HG03066 (cell line): Measurements from ENCODE around the gene LRATD1.
"Not testable (repeated sequence)": the region's sequence is repeated elsewhere in the genome, so short reads cannot be mapped to it uniquely, and the experiment has no call there.

Experiments used
- ATAC-seq: cut with Tn5 transposase; IDR thresholded peaks from one replicate; pipeline ENCODE4 v1.9.1; 2021; ENCODE audit warnings: low read depth; ENCODE audit not compliant: unreplicated experiment

Gene LRATD1, protein sequence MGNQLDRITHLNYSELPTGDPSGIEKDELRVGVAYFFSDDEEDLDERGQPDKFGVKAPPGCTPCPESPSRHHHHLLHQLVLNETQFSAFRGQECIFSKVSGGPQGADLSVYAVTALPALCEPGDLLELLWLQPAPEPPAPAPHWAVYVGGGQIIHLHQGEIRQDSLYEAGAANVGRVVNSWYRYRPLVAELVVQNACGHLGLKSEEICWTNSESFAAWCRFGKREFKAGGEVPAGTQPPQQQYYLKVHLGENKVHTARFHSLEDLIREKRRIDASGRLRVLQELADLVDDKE

DNA sequence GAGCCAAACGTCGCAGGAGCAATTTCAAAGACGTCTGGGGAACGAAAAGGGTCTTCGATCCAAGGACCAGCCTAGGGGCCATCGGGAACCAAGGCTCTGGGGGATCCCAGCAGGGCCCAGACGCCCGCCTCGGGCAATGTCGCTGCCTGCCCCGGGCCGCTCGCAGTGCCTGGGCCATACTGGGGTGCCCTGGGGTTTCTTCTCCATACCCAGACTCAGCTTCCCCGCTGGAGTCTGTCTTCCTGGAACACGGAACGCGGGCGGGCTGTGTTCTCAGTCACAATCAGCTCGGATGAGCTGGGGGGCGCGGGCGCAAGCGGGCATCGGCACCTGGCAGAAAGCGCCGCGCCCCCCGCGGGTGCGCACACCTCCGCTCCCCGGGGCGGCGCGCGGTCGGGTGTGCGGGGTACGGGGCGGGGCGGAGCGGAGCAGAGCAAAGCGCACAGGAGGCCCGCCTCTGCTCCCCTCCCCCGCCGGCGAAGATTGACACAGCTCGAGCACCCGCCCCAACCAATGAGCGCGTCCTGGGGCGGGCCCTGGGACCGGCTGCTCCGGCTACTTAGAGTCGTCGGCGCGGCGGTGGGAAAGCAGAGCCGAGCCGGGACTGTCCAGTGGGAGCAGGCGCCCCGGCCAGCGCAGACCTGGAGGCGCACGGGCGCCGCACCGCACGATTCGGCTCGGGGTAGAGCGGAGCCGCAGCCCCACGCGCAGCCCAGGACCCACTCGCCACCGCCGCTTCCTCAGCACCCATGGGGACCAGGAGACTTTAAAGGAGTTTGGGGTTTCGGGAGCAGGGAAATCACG is at the start of gene LRATD1:
Gene LRATD1 (plus strand): TSS at position 585 of the 804 bp plus-strand sequence. CDS start 1,263 bp downstream, outside the sequence.
- ATAC-seq: no peak

DNA sequence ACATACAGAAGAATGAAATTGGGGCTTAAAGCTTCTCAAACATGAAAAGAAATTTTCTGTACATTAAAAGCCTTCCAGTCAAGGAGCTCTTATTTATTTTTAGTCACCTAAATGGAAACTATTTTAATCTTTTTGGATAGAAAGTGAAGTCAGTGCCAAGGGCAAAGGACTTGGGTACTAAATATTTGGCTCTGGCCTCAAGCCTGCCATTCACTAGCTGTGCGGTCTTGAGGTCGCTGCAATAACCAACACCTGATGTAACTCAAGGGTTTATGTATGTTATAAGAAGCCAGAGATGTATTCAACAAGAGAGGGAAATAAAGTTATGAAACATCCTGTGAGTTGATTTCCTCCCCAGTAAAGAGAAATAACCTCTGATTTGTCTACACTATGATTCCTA is 49.5 kb upstream of the LRATD1 start:
- ATAC-seq: no peak

DNA sequence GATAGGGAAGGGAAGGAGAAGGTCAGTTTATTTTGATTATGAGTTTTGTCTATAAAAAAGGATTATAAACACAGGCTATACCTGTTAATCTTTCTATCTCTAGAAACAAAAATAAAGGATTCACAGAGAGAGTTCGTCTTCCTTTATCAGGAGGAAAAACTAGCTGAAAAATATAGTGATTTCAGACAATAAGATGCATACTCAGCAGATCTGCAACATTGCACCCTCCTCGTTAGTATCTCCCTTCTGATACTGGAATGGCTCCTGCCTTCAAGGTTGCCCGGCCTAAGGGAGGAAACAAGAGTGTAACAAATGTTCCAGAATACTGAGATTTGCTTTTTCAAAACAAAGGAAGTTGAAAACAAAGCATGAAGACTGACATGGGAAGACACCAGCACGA is 48.7 kb upstream of the LRATD1 start:
- no peak for ATAC-seq

DNA sequence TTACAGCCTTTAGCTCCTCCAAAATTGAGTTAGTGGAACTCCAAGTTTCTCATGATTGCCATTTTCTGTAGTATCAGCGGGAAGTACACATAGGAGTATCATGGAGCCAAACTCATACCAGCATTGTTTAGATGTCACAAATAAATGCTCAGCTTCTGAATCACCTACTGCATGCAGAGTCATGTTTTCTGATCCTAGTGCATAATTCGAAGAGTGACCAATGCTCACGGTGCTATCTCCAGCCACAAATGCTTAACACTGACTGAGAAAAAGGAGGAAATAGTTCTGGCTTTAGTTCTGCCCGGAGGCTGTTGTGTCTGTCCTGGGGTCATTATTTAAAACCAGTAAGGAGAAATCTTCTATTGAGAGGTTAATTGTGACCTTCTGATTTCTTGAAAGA is 45.4 kb upstream of the LRATD1 start:
- no peak for ATAC-seq

DNA sequence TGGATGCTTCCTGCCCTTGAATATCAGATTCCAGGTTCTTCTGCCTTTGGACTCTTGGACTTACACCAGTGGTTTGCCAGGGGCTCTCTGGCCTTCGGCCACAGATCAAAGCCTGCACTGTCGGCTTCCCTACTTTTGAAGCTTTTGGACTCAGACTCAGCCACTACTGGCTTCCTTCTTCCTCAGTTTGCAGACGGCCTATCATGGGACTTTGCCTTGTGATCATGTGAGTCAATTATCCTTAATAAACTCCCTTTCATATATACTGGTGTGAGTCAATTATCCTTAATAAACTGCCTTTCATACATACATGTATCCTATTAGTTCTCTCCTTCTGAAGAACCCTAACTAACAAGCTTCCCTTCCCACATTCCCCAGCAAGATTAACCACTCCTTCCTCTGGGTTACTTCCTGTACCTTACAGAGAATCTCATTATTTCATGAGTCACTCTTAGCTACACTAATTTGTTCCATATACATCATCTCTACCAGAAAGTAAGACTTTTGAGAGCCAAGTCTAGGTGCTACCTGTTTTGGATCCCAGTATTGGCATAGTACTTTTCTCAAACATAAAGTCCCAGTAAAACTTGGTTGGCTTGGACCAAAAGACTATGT is 31.3 kb upstream of the LRATD1 start:
- ATAC-seq: no peak

DNA sequence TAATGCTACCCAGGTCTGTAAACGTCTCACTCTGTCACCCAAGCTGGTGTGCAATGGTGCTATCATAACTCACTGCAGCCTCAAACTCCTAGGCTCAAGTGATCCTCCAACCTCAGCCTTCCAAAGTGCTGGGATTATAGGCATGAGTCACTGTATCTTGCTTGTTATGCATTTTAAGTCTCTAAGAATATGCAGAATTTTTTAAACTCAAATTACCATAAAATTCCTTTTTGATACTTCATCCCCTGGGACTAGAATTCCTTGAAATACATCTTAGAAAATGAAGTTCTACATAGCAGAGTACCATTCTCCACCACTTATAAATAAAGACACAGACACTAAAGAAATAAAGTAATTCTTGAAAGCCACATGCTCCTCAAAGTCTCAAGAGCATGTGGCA is 30.2 kb upstream of the LRATD1 start:
- no peak for ATAC-seq

DNA sequence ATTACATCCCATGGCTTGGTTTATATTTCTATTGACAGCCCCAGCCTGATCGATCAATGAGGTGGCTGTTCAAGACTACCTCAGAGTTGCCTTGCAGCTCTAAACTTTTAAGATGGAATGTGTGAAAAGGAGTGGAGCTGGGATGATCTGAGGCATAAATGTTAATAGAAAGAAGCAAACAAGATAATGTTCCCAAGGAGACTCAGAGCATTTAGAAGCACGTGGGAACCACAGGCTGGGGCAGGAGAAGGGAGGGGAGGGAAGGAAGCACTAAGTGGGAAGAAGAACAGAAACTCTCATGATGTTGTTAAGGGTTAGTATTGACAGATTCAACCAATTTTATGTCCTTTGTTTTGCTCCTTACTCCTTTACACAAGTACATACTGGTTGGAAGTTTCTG is 28.8 kb upstream of the LRATD1 start:
- no peak for ATAC-seq

DNA sequence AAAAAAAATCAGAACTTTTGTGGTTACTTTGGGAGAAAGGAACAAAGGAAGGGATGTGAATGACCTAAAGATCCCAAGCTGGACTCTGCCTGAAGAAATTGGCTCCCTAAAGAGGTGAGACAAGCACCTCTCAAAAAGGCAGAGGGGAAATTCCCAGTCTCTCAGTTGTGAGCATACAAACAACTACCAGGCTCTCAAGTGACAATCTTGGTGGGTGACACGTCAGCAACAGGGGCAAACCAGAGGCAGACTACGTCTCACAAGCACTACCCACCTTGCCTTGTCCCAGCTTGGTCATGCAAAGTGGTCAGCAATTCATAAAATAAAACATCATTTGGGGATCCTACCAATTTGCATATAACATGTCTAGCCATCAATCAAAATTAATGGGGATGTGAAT is 24.3 kb upstream of the LRATD1 start:
- ATAC-seq: no peak

DNA sequence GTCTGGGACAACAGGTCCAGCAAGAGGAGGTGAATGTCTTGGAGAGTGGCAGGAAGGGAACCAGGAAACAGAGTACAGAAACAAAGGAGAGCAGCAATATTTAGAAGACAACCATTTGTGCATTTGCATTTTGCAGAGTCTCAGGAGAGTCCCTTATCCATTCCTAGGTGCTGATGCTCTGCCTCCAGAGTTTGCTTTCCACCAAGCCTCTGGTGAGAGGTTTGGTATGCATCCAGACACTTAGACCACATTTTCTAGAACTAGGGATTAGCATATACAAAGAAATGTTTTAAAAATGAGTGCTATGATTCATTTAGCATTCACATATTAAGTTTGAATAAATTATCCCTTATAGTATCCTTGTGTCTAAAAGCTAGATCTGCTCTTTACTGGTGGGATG is 18.5 kb upstream of the LRATD1 start:
- ATAC-seq: no peak

DNA sequence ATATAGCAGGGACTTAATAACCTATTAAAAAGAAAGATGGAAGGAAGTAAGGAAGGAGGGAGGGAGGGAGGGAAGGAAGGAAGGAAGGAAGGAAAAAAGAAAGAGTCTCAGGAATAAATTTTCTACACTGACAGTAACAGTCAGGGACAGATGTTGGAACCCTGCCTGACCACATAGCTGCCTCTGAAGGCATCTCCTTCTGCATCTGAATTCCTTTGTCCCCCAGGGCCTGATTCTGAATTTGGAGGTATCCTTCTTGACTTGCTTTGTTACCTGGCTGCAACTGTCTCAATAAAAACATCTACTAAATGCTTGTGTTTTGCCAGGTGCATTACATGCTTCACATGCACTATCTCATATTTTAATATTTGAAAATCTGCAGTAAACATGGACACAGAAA is 17.4 kb upstream of the LRATD1 start:
- ATAC-seq: no peak

DNA sequence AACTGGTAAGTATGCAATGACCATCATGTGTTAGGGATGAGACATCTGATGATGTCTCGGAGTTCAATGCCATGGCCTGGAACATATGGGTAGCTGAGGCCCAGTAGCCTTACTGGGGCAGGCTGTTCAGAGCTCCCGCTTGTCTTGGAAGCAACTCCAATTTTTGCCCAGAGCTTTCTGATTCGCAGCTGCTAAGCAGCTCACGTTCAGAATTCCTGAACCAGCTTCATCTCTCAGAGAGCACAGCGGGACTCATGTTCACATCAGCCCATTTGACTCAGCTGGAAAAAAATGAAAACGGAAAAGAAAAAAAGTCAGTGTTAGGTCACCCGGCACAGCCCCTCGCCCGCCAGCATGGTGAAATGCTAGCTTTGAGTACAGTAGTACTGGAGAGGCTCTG is 16.8 kb upstream of the LRATD1 start:
- ATAC-seq: no peak

DNA sequence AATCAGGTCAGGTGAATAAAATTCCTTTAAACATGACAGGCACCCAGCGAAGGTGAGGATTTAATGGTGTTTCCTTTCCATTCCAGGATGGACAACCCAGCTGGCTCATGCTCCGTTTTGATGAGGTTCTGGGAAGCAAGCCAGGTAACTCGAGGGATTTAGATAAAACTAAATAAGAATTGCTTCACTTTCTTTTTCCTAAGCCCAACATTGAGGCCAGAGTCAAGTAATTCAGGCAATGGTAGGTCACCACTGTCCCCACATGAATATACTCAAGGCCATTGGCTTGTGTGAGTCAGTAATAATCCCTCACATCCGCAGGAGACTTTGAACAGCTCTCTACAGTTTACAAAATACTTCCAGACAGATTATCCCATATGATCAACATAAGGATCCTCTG is 16.2 kb upstream of the LRATD1 start:
- ATAC-seq: no peak

DNA sequence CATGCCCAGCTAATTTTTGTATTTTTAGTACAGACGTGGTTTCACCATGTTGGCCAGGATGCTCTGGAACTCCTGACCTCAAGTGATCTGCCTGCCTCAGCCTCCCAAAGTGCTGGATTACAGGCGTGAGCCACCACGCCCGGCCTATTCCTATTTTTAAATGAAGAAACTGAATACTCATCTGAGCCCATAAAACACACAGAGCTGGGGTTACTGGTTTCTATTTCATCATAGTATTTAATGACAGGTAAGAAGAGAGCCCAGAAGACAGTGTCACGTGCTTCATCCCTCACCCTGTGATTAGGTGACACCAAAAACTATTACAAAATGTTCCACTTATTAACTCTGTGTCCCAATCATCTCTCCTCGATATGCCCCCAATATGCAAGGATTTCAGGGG is 15.6 kb upstream of the LRATD1 start:
- ATAC-seq: no peak

DNA sequence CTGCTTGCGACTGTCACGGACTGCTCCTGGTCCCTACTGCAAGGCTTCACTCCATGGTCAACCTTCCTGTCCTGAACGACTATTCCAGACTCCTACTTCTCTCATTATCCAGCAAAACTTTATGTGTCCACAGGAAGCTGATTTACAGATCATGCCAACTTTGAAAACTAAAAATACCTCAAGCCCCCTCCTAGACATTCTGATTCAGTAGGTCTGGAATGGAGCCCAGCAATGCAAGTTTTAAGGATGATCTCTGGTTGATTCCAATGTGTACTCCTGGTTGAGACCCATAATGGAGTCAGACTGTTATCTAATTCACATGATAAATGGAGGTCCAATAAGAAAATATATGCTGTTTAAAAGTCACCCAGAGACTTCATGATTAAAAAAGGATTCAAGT is 13.1 kb upstream of the LRATD1 start:
- no peak for ATAC-seq

DNA sequence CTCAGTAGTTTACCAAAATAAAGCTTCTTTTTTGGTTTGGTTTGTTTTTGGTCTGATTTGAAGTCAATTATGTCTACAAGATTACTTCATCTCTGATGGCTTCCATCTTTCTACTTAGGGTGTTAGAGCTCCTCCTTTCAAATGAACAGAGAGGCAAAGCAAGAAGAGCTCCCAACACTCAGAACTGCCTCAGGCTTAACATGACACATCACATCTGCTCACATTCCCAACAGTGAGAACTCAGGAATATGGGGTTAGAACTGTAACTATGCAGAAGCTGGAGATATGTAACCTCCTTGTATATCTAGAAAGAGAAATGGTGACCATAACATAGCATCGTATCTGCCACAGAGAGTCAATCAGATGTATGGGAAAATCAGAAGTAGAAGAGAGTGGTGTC is 11.4 kb upstream of the LRATD1 start:
- no peak for ATAC-seq

DNA sequence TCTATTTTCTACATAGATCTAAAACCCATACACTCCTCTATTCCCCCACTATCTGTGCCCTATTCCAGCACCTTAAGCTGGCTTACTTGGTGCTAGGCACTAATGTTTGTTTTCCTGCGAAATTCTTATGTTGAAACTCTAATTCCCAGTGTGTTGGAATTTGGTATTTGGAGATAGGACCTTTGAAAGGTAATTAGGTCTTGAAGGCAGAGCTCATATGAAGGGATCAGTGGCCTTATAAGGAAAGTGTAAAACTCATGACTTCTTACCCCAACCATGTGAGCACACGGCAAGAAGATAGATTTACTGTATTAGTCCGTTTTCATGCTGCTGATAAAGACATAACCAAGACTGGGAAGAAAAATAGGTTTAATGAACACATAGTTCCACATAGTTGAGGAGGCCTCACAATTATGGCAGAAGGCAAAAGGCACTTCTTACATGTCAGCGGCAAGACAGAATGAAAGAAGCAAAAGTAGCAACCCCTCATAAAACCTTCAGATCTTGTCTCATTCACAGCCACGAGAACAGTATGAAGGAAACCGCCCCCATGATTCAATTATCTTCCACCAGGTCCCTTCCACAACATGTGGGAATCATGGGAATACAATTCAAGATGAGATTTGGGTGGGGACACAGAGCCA is 10.5 kb upstream of the LRATD1 start:
- ATAC-seq: no peak

DNA sequence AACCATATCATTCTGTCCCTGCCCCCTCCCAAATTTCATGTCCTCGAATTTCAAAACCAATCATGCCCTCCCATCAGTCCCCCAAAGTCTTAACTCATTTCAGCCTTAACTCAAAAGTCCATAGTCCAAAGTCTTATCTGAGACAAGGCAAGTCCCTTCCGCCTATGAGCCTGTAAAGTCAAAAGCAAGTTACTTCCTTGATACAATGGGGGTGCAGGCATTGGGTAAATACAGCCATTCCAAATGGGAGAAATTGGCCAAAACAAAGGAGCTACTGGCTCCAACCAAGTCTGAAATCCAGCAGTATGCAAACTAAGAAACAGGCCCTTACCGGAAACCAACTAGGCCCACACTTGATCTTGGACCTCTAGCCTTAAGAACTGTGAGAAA is 10.0 kb upstream of the LRATD1 start:
- not testable (repeated sequence) for ATAC-seq

DNA sequence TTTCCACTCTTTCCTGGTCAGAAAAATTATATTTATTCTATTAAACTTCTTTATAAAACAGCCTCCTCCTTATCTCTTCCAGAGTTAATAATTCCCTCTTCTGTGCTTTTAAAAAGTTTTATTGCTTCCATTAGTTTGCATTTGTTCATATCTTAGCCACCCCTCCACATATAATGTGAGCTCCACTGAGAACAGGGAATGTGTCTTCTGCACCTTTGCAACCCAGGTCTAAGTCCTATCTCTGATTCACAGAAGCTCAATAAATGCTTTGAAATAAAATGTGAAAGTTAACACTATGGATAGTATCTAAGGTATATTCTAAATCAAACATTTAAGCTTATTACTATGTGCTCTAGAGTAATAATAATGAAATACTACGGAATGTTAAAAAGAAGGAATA is 9.3 kb upstream of the LRATD1 start:
- no peak for ATAC-seq

DNA sequence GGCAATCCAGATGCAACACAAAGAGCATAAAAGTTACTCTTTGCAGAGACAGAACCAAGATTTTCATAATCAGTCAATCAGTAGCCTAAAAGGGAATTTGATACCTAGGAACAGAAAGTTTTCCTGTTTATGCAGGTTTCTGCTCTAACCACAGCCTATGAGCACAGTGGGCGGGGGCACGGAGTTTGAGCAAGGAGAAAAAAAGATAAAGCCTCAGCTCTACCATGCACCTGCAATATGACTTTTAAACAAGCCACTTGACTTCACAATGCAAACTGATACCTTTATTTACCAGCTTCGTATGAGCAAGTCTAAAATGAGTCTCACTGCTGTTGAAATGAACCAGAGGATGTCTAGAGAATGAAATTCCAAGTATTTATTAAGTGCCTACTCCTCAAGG is 5.6 kb upstream of the LRATD1 start:
- no peak for ATAC-seq

DNA sequence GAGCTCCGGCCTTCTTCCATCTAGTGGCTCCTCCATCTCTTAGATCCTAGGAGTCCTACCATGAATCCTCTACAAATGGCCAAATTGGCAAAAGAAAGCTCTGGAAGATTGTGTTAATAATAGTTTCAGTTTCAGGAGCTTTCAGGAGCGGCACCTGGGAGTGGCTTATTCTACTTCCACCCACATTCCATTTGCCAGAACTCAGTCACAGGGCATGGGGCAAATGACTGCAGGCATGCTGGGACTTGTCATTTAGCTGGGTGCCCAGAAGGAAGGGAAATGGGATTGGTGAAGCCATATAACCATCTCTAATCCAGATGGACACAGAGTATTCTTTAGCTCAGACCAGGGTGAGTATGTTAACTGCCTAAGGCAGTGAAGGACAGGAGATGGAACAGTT is 3.6 kb upstream of the LRATD1 start:
- no peak for ATAC-seq

DNA sequence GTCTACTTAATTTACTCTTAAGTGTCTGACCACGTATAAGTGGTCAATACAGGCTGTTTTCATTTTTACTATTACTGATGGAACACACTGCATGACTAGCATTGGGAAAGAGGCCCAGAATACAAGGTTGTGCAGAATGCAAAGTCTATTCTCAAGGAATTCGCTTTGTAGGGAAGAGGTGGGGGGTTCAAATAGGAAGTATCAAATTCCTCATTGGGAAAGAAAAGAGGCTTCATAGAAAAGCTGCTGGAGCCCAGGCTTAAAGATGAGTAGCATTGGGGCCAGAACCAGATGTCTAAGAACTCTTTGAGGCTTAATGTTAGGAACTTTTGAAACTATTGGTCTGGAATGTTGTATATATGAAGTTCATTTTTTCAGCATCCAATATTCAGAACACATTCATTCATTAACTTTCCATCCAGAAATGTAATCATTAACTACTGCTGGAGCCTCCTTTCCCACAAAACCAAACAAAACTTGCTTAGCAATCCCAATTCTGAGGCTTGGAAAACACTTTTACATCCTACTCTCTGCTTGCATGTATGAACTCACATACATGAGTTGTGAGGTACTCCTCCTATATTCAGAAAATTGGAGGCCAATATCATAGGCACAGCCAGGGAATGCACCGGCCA is 994 bp upstream of the LRATD1 start:
- ATAC-seq: no peak
